H1 (cell line): ENCODE data around the gene PLB1. TPM values are rescaled to one million over a fixed set of nuclear protein-coding genes. Genes with fewer than 3 reads are reported as not detected.

Source experiments
- CTCF ChIA-PET: fragments of 300-600 bp; sonication (Branson Sonifier 250); formaldehyde crosslinking; loops from one replicate; lab custom pipeline; 2021; ENCODE audit not compliant: partially characterized antibody; lab: Charles Lee
- POLR2A ChIA-PET: fragments of 300-600 bp; sonication (Branson Sonifier 250); formaldehyde crosslinking; loops from one replicate; lab custom pipeline; 2021; ENCODE audit warnings: inconsistent platforms; ENCODE audit not compliant: partially characterized antibody; lab: Charles Lee
- DNase-seq, 2 experiments: peaks; one replicate each; pipeline versions ENCODE4 v3.0.0 to v3.0.0-alpha.2; 2010 to 2022; ENCODE audit warnings: low spot score in 2 of 2, low read depth in 1 of 2, mixed read lengths in 1 of 2
- FAIRE-seq: peaks from 2 replicates; lab custom pipeline; 2011; peaks lifted over from hg19 to GRCh38; lab: Jason Lieb, UNC
- H2AFZ ChIP-seq: 2 replicates; pipeline ENCODE4 v1.8.1; 2012; ENCODE audit warnings: low read length, inconsistent platforms
- H2AK5ac ChIP-seq: 2 replicates; pipeline ENCODE4 v1.6.1; 2013; ENCODE audit warnings: low read depth, low read length
- H2BK120ac ChIP-seq: replicated peaks from 2 replicates; pipeline ENCODE3; 2013; ENCODE audit warnings: low read depth, low read length, inconsistent platforms
- H2BK12ac ChIP-seq: 2 replicates; pipeline ENCODE4 v1.6.1; 2013; ENCODE audit warnings: low read depth, low read length
- H2BK15ac ChIP-seq: 2 replicates; pipeline ENCODE4 v1.6.1; 2013; ENCODE audit warnings: low read length
- H2BK20ac ChIP-seq: 2 replicates; pipeline ENCODE4 v1.6.1; 2013; ENCODE audit warnings: low read length
- H2BK5ac ChIP-seq: 2 replicates; pipeline ENCODE4 v1.6.1; 2013; ENCODE audit warnings: low read depth, low read length
- H3K14ac ChIP-seq: 2 replicates; pipeline ENCODE4 v1.6.1; 2013; ENCODE audit warnings: inconsistent platforms; ENCODE audit not compliant: insufficient read length
- H3K18ac ChIP-seq: 2 replicates; pipeline ENCODE4 v1.6.1; 2013; ENCODE audit warnings: low read length; ENCODE audit errors: extremely low read depth
- H3K23ac ChIP-seq: 2 replicates; pipeline ENCODE4 v1.6.1; 2013; ENCODE audit warnings: inconsistent platforms; ENCODE audit not compliant: insufficient read length
- H3K23me2 ChIP-seq: 2 replicates; pipeline ENCODE4 v1.6.1; 2013; ENCODE audit warnings: low read depth, low read length
- H3K27ac ChIP-seq: 2 replicates; pipeline ENCODE4 v1.6.1; 2011; ENCODE audit warnings: low read depth, low read length, inconsistent platforms
- H3K27me3 ChIP-seq, 4 experiments: replicated peaks in 1 of 4; 1 replicate in 1 of 4; 2 replicates in 3 of 4; pipeline versions ENCODE4 v1.6.1 to v1.8.1; 2011 to 2013; ENCODE audit warnings: low read length in 3 of 4, mild to moderate bottlenecking in 3 of 4, inconsistent platforms in 2 of 4, mixed read lengths in 2 of 4, moderate library complexity in 1 of 4; ENCODE audit not compliant: control insufficient read depth in 3 of 4, insufficient read depth in 3 of 4; ENCODE audit errors: extremely low read depth in 1 of 4
- H3K36me3 ChIP-seq, 4 experiments: 2 replicates each; pipeline versions ENCODE4 v1.6.1 to v1.8.1; 2011 to 2013; ENCODE audit warnings: mild to moderate bottlenecking in 4 of 4, low read length in 3 of 4, moderate library complexity in 2 of 4, control low read depth in 1 of 4, inconsistent platforms in 1 of 4; ENCODE audit not compliant: insufficient read depth in 4 of 4, control insufficient read depth in 2 of 4
- H3K4ac ChIP-seq: replicated peaks from 2 replicates; pipeline ENCODE3; 2013; ENCODE audit warnings: low read length, low read depth, mixed read lengths, inconsistent platforms; ENCODE audit not compliant: insufficient read length
- H3K4me1 ChIP-seq, 4 experiments: replicated peaks in 1 of 4; 1 replicate in 1 of 4; 2 replicates in 3 of 4; pipeline versions ENCODE4 v1.6.1 to v1.8.1; 2011 to 2013; ENCODE audit warnings: low read length in 3 of 4, inconsistent platforms in 2 of 4, mixed read lengths in 1 of 4; ENCODE audit not compliant: insufficient read depth in 4 of 4, control insufficient read depth in 3 of 4
- H3K4me2 ChIP-seq, 2 experiments: 2 replicates each; pipeline versions ENCODE4 v1.6.1 to v1.8.1; 2011 to 2013; ENCODE audit warnings: low read depth in 2 of 2, low read length in 2 of 2, control low read depth in 1 of 2, inconsistent platforms in 1 of 2, mild to moderate bottlenecking in 1 of 2; ENCODE audit not compliant: insufficient read depth in 1 of 2
- H3K4me3 ChIP-seq, 4 experiments: fragments of 200-600, 300-600 bp in 1 of 4; sonication (generic), shearing (Covaris generic), sonication (Bioruptor Twin) in 1 of 4; 2 replicates each; pipeline versions ENCODE4 v1.5.1 to v1.8.1; 2011 to 2016; ENCODE audit warnings: low read length in 4 of 4, low read depth in 3 of 4, control low read depth in 2 of 4, inconsistent platforms in 2 of 4, mild to moderate bottlenecking in 2 of 4, mixed read lengths in 1 of 4, moderate library complexity in 1 of 4; ENCODE audit not compliant: insufficient read depth in 2 of 4; ENCODE audit errors: extremely low read depth in 1 of 4
- H3K56ac ChIP-seq: replicated peaks from 2 replicates; pipeline ENCODE3; 2013; ENCODE audit warnings: low read depth, mild to moderate bottlenecking, mixed read lengths, low read length, inconsistent platforms; ENCODE audit not compliant: insufficient read length
- H3K79me1 ChIP-seq: 2 replicates; pipeline ENCODE4 v1.6.1; 2013; ENCODE audit warnings: low read depth, low read length, control low read depth
- H3K79me2 ChIP-seq, 2 experiments: 2 replicates each; pipeline versions ENCODE4 v1.6.1 to v1.8.1; 2012 to 2013; ENCODE audit warnings: low read length in 2 of 2, mild to moderate bottlenecking in 2 of 2, inconsistent platforms in 1 of 2; ENCODE audit not compliant: insufficient read depth in 2 of 2, control insufficient read depth in 1 of 2
- H3K9ac ChIP-seq, 4 experiments: replicated peaks in 1 of 4; 1 replicate in 1 of 4; 2 replicates in 3 of 4; pipeline versions ENCODE4 v1.6.1 to v1.8.1; 2011 to 2013; ENCODE audit warnings: low read depth in 3 of 4, low read length in 3 of 4, control low read depth in 2 of 4, mild to moderate bottlenecking in 2 of 4, moderate library complexity in 2 of 4, inconsistent platforms in 1 of 4; ENCODE audit errors: extremely low read depth in 1 of 4
- H3K9me3 ChIP-seq, 2 experiments: 2 replicates each; pipeline versions ENCODE4 v1.6.1 to v1.8.1; 2012 to 2013; ENCODE audit warnings: mild to moderate bottlenecking in 2 of 2, moderate library complexity in 2 of 2, control low read depth in 1 of 2, inconsistent platforms in 1 of 2, low read depth in 1 of 2, low read length in 1 of 2, mixed read lengths in 1 of 2; ENCODE audit not compliant: insufficient read depth in 2 of 2
- H4K20me1 ChIP-seq, 2 experiments: replicated peaks in 1 of 2; 2 replicates each; pipeline versions ENCODE3 to v1.8.1; 2011 to 2013; ENCODE audit warnings: inconsistent platforms in 2 of 2, low read length in 2 of 2, mild to moderate bottlenecking in 1 of 2; ENCODE audit not compliant: insufficient read depth in 2 of 2, control insufficient read depth in 1 of 2
- H4K5ac ChIP-seq: 2 replicates; pipeline ENCODE4 v1.6.1; 2013; ENCODE audit warnings: low read length, low read depth, mixed read lengths, inconsistent platforms; ENCODE audit not compliant: insufficient read length
- H4K8ac ChIP-seq: 2 replicates; pipeline ENCODE4 v1.8.0; 2013; ENCODE audit warnings: mild to moderate bottlenecking, moderate library complexity, low read length, inconsistent platforms; ENCODE audit not compliant: insufficient read depth; ENCODE audit errors: extremely low read depth
- H4K91ac ChIP-seq: replicated peaks from 2 replicates; pipeline ENCODE3; 2013; ENCODE audit warnings: low read length, mixed read lengths, inconsistent platforms; ENCODE audit not compliant: insufficient read length
- ASH2L ChIP-seq: fragments of 200-600, 300-600 bp; sonication (generic); IDR thresholded peaks from one replicate; pipeline ENCODE4 v1.7.1; 2017; ENCODE audit warnings: low read length
- ATF3 ChIP-seq: IDR thresholded peaks from 2 replicates; pipeline ENCODE4 v1.6.1; 2011; ENCODE audit warnings: low read depth, mild to moderate bottlenecking, low read length; ENCODE audit not compliant: insufficient read depth
- BACH1 ChIP-seq: IDR thresholded peaks from 2 replicates; pipeline ENCODE4 v1.6.1; 2012; ENCODE audit warnings: low read length, improper control_type of control experiment
- CBX8 ChIP-seq: fragments of 300-800, 300-1000 bp; sonication (generic); IDR thresholded peaks from 2 replicates; pipeline ENCODE4 v1.7.1; 2016; ENCODE audit warnings: low read depth, low read length, borderline replicate concordance
- CTBP2 ChIP-seq: IDR thresholded peaks from 2 replicates; pipeline ENCODE4 v1.7.0; 2011; ENCODE audit warnings: borderline replicate concordance, mild to moderate bottlenecking, moderate library complexity, mixed read lengths, low read length; ENCODE audit not compliant: insufficient read depth, insufficient read length
- GTF2F1 ChIP-seq: IDR thresholded peaks from 2 replicates; pipeline ENCODE4 v1.6.1; 2012; ENCODE audit warnings: low read depth, low read length, improper control_type of control experiment, borderline replicate concordance
- HDAC6 ChIP-seq: IDR thresholded peaks from one replicate; pipeline ENCODE4 v1.7.1; 2012; ENCODE audit warnings: low read depth, mild to moderate bottlenecking, inconsistent platforms, low read length, moderate library complexity
- JUN ChIP-seq: IDR thresholded peaks from 2 replicates; pipeline ENCODE4 v1.6.1; 2011; ENCODE audit warnings: low read depth, mild to moderate bottlenecking, improper control_type of control experiment, low read length
- KDM1A ChIP-seq: fragments of 200-600, 300-600 bp; sonication (generic); IDR thresholded peaks from 2 replicates; pipeline ENCODE4 v1.7.1; 2016; ENCODE audit warnings: mild to moderate bottlenecking, low read length, borderline replicate concordance
- KDM5A ChIP-seq: fragments of 200-600 bp; IDR thresholded peaks from 2 replicates; pipeline ENCODE4 v1.7.1; 2012; ENCODE audit warnings: mild to moderate bottlenecking, low read length, inconsistent platforms, mixed read lengths
- MAX ChIP-seq: IDR thresholded peaks from 2 replicates; pipeline ENCODE4 v1.6.1; 2012; ENCODE audit warnings: inconsistent platforms
- SP1 ChIP-seq: IDR thresholded peaks from 2 replicates; pipeline ENCODE4 v1.6.1; 2011; ENCODE audit warnings: low read depth, low read length
- TAF7 ChIP-seq: optimal IDR thresholded peaks from 2 replicates; pipeline ENCODE3; 2011; ENCODE audit warnings: low read depth, mild to moderate bottlenecking, inconsistent platforms, low read length, moderate library complexity, borderline replicate concordance
- TBP ChIP-seq: IDR thresholded peaks from 2 replicates; pipeline ENCODE4 v1.6.1; 2011; ENCODE audit warnings: low read depth, low read length, improper control_type of control experiment
- WGBS, 2 experiments: shearing (Covaris generic) in 1 of 2; methylation state at CpG; one replicate each; pipeline versions ENCODE4 v1.1.6 to v1.1.7; 2013 to 2015; ENCODE audit warnings: low lambda C conversion rate in 2 of 2, mixed read lengths in 2 of 2, inconsistent platforms in 1 of 2, low coverage in 1 of 2, missing lambda C conversion rate in 1 of 2; ENCODE audit not compliant: insufficient replicate concordance in 2 of 2, insufficient coverage in 1 of 2, insufficient read length in 1 of 2; ENCODE audit errors: extremely low coverage in 1 of 2, missing lambda C conversion rate in 1 of 2; 5-methylcytosine and 5-hydroxymethylcytosine counted together
- polyA plus RNA-seq, 7 experiments: library from polyadenylated mRNA; depleted of rRNA in 3 of 7; stranded (reverse) in 5 of 7; unstranded in 2 of 7; fragments of >200 nt in 5 of 7; fragments of 200-250 nt in 2 of 7; gene quantifications; 1 replicate in 5 of 7; 2 replicates in 1 of 7; 4 replicates in 1 of 7; pipeline versions ENCODE4 v1.2.1 to v1.2.3, GENCODE V29; 2011 to 2013; ENCODE audit warnings: missing spikeins in 2 of 7, mixed read lengths in 2 of 7
- total RNA-seq: library from RNA; stranded (reverse); fragmentation: NEBNext Ultra II Directional; extraction: Animal tissue kit (Norgen Biotek cat#: 25700); gene quantifications from 2 replicates; pipeline ENCODE4 v1.2.1, GENCODE V29; 2021

PLB1 gene
- total and polyA plus RNA-seq, 2 of the 8 experiments (the other 6 are each of a cell fraction or from before 2014, with no cell fraction given), result 0.20 to 0.36 TPM

- CTCF ChIA-PET, result interaction anchor here (0.8 kb wide), 1 partner anchor 28 kb away, joined by 4 read pairs; no protein-coding TSS in a partner anchor
- H2AFZ ChIP-seq, result no peak overlapping the region
- no peak overlapping the region for H3K18ac ChIP-seq
- H3K23me2 ChIP-seq, result no peaks in the 10 kb centered on the region
- H3K56ac ChIP-seq, result no peak overlapping the region
- no peak overlapping the region for H4K91ac ChIP-seq
- no peaks in the 10 kb centered on the region for H3K79me1 ChIP-seq
- H2BK20ac ChIP-seq, result no peak overlapping the region
- DNase-seq, result no peak
- H2BK5ac ChIP-seq, result no peak overlapping the region
- H3K4me1 ChIP-seq, result no peaks in the 10 kb centered on the region
- H2BK120ac ChIP-seq, result no peak overlapping the region
- H3K9ac ChIP-seq, result no peak overlapping the region
- no peak overlapping the region for H3K27ac ChIP-seq
- H2BK12ac ChIP-seq, result no peak overlapping the region
- FAIRE-seq, result no peak
- no peak overlapping the region for H2AK5ac ChIP-seq
- H4K8ac ChIP-seq, result no peak overlapping the region
- no peak overlapping the region for H4K5ac ChIP-seq
- H3K4ac ChIP-seq, result no peak overlapping the region
- TF ChIP-seq CTBP2, result no peak
- TF ChIP-seq JUN, result no peak
- TF ChIP-seq ASH2L, result no peak
- no peak for TF ChIP-seq MAX
- no peak for TF ChIP-seq ATF3
- no peak for TF ChIP-seq SP1
- TF ChIP-seq CBX8, result no peak
- TF ChIP-seq KDM5A, result no peak
- no peak for TF ChIP-seq TAF7
- TF ChIP-seq HDAC6, result no peak
- no peak for TF ChIP-seq GTF2F1
- no peak for TF ChIP-seq KDM1A
- TF ChIP-seq BACH1, result no peak
- TF ChIP-seq TBP, result no peak
- H3K4me3 ChIP-seq, result no peak overlapping the region
- H3K4me2 ChIP-seq, result no peak overlapping the region
- H3K79me2 ChIP-seq, result no peaks in the 10 kb centered on the region
- no peaks in the 10 kb centered on the region; a peak in 1 of 7 replicates for H3K27me3 ChIP-seq
- no peaks in the 10 kb centered on the region for H4K20me1 ChIP-seq
- no peak overlapping the region for H3K23ac ChIP-seq
- no peak overlapping the region for H3K14ac ChIP-seq
- POLR2A ChIA-PET, result no interaction called here
- H2BK15ac ChIP-seq, result no peak overlapping the region
- H3K36me3 ChIP-seq, result no peaks in the 10 kb centered on the region
- WGBS, 2 experiments, result 93% methylated on average over 9 of the region's 9 CpGs; no CpG with 5 or more reads in 1 of the 2 experiments
- H3K9me3 ChIP-seq, result no peaks in the 10 kb centered on the region
Observed at GRCh38 chr2:28538134-28538533, 42.3 kb downstream of the PLB1 start.
